ENCODE results near the gene NRDE2.
"Not testable (repeated sequence)": the region's sequence is repeated elsewhere in the genome, so short reads cannot be mapped to it uniquely, and the experiment has no call there.

NRDE2 gene

GRCh38 chr14:90274019-90274418, 57.7 kb downstream of the NRDE2 start:
- DNase-seq (ENCODE audit: low read depth in 2 of 2): no peak

- no peak for DNase-seq (ENCODE audit: low read depth in 2 of 2)
Observed at GRCh38 chr14:90273532-90273931, 58.2 kb downstream of the NRDE2 start.

- no peak for DNase-seq (ENCODE audit: low read depth in 2 of 2)
Observed at GRCh38 chr14:90272523-90272922, 59.2 kb downstream of the NRDE2 start.

- no peak for DNase-seq (ENCODE audit: low read depth in 2 of 2)
Observed at GRCh38 chr14:90268420-90268819, 63.3 kb downstream of the NRDE2 start.

- no peak for DNase-seq (ENCODE audit: low read depth in 2 of 2)
Observed at GRCh38 chr14:90266441-90267154, 65.1 kb downstream of the NRDE2 start.

- DNase-seq (ENCODE audit: low read depth in 2 of 2): no peak
Observed at GRCh38 chr14:90263748-90264449, 67.8 kb downstream of the NRDE2 start.

GRCh38 chr14:90256354-90257131, 75.2 kb downstream of the NRDE2 start, which contains the start of gene PSMC1:
TSS of gene PSMC1 (plus strand) at chr14:90256553. CDS start at chr14:90256598, 45 bp downstream.
- DNase-seq (ENCODE audit: low read depth in 2 of 2): peak; percentile 76 to 77

- no peak for DNase-seq (ENCODE audit: low read depth in 2 of 2)
Observed at GRCh38 chr14:90255871-90256270, 75.9 kb downstream of the NRDE2 start.

- no peak for DNase-seq (ENCODE audit: low read depth in 2 of 2)
Observed at GRCh38 chr14:90253826-90254225, 77.9 kb downstream of the NRDE2 start.

GRCh38 chr14:90248594-90248993, 83.1 kb downstream of the NRDE2 start:
- DNase-seq (ENCODE audit: low read depth in 2 of 2): no peak

GRCh38 chr14:90247441-90247840, 84.3 kb downstream of the NRDE2 start:
- DNase-seq (ENCODE audit: low read depth in 2 of 2): not testable (repeated sequence)

GRCh38 chr14:90246936-90247335, 84.8 kb downstream of the NRDE2 start:
- no peak for DNase-seq (ENCODE audit: low read depth in 2 of 2)

- no peak for DNase-seq (ENCODE audit: low read depth in 2 of 2)
Observed at GRCh38 chr14:90242444-90242843, 89.3 kb downstream of the NRDE2 start.

GRCh38 chr14:90239139-90239538, 92.6 kb downstream of the NRDE2 start:
- DNase-seq (ENCODE audit: low read depth in 2 of 2): no peak

- peak; percentile 13 to 36 for DNase-seq (ENCODE audit: low read depth in 2 of 2)
Observed at GRCh38 chr14:90235179-90235976, 96.4 kb downstream of the NRDE2 start.

GRCh38 chr14:90229942-90230341, 101.8 kb downstream of the NRDE2 start:
- DNase-seq (ENCODE audit: low read depth in 2 of 2): not testable (repeated sequence)

GRCh38 chr14:90228478-90228877, 103.3 kb downstream of the NRDE2 start:
- DNase-seq (ENCODE audit: low read depth in 2 of 2): no peak

All from stimulated activated CD8-positive, alpha-beta memory T cell treated with anti-CD3 and anti-CD28 coated beads, Interleukin-15, amount 100 ng/mL, for 4 hours (primary cell).